H1 (cell line): ENCODE results near the gene CTAGE1. TPM values are rescaled to one million over a fixed set of nuclear protein-coding genes. Genes with fewer than 3 reads are reported as not detected.

Experiments
- CTCF ChIA-PET: fragments of 300-600 bp; sonication (Branson Sonifier 250); formaldehyde crosslinking; loops from one replicate; lab custom pipeline; 2021; ENCODE audit not compliant: partially characterized antibody; lab: Charles Lee
- POLR2A ChIA-PET: fragments of 300-600 bp; sonication (Branson Sonifier 250); formaldehyde crosslinking; loops from one replicate; lab custom pipeline; 2021; ENCODE audit warnings: inconsistent platforms; ENCODE audit not compliant: partially characterized antibody; lab: Charles Lee
- DNase-seq, 2 experiments: peaks; one replicate each; pipeline versions ENCODE4 v3.0.0 to v3.0.0-alpha.2; 2010 to 2022; ENCODE audit warnings: low spot score in 2 of 2, low read depth in 1 of 2, mixed read lengths in 1 of 2
- FAIRE-seq: peaks from 2 replicates; lab custom pipeline; 2011; peaks lifted over from hg19 to GRCh38; lab: Jason Lieb, UNC
- H2AFZ ChIP-seq: 2 replicates; pipeline ENCODE4 v1.8.1; 2012; ENCODE audit warnings: low read length, inconsistent platforms
- H2AK5ac ChIP-seq: 2 replicates; pipeline ENCODE4 v1.6.1; 2013; ENCODE audit warnings: low read depth, low read length
- H2BK120ac ChIP-seq: replicated peaks from 2 replicates; pipeline ENCODE3; 2013; ENCODE audit warnings: low read depth, low read length, inconsistent platforms
- H2BK12ac ChIP-seq: 2 replicates; pipeline ENCODE4 v1.6.1; 2013; ENCODE audit warnings: low read depth, low read length
- H2BK15ac ChIP-seq: 2 replicates; pipeline ENCODE4 v1.6.1; 2013; ENCODE audit warnings: low read length
- H2BK20ac ChIP-seq: 2 replicates; pipeline ENCODE4 v1.6.1; 2013; ENCODE audit warnings: low read length
- H2BK5ac ChIP-seq: 2 replicates; pipeline ENCODE4 v1.6.1; 2013; ENCODE audit warnings: low read depth, low read length
- H3K14ac ChIP-seq: 2 replicates; pipeline ENCODE4 v1.6.1; 2013; ENCODE audit warnings: inconsistent platforms; ENCODE audit not compliant: insufficient read length
- H3K18ac ChIP-seq: 2 replicates; pipeline ENCODE4 v1.6.1; 2013; ENCODE audit warnings: low read length; ENCODE audit errors: extremely low read depth
- H3K23ac ChIP-seq: 2 replicates; pipeline ENCODE4 v1.6.1; 2013; ENCODE audit warnings: inconsistent platforms; ENCODE audit not compliant: insufficient read length
- H3K23me2 ChIP-seq: 2 replicates; pipeline ENCODE4 v1.6.1; 2013; ENCODE audit warnings: low read depth, low read length
- H3K27ac ChIP-seq: 2 replicates; pipeline ENCODE4 v1.6.1; 2011; ENCODE audit warnings: low read depth, low read length, inconsistent platforms
- H3K27me3 ChIP-seq, 4 experiments: replicated peaks in 1 of 4; 1 replicate in 1 of 4; 2 replicates in 3 of 4; pipeline versions ENCODE4 v1.6.1 to v1.8.1; 2011 to 2013; ENCODE audit warnings: low read length in 3 of 4, mild to moderate bottlenecking in 3 of 4, inconsistent platforms in 2 of 4, mixed read lengths in 2 of 4, moderate library complexity in 1 of 4; ENCODE audit not compliant: control insufficient read depth in 3 of 4, insufficient read depth in 3 of 4; ENCODE audit errors: extremely low read depth in 1 of 4
- H3K36me3 ChIP-seq, 4 experiments: 2 replicates each; pipeline versions ENCODE4 v1.6.1 to v1.8.1; 2011 to 2013; ENCODE audit warnings: mild to moderate bottlenecking in 4 of 4, low read length in 3 of 4, moderate library complexity in 2 of 4, control low read depth in 1 of 4, inconsistent platforms in 1 of 4; ENCODE audit not compliant: insufficient read depth in 4 of 4, control insufficient read depth in 2 of 4
- H3K4ac ChIP-seq: replicated peaks from 2 replicates; pipeline ENCODE3; 2013; ENCODE audit warnings: low read length, low read depth, mixed read lengths, inconsistent platforms; ENCODE audit not compliant: insufficient read length
- H3K4me1 ChIP-seq, 4 experiments: replicated peaks in 1 of 4; 1 replicate in 1 of 4; 2 replicates in 3 of 4; pipeline versions ENCODE4 v1.6.1 to v1.8.1; 2011 to 2013; ENCODE audit warnings: low read length in 3 of 4, inconsistent platforms in 2 of 4, mixed read lengths in 1 of 4; ENCODE audit not compliant: insufficient read depth in 4 of 4, control insufficient read depth in 3 of 4
- H3K4me2 ChIP-seq, 2 experiments: 2 replicates each; pipeline versions ENCODE4 v1.6.1 to v1.8.1; 2011 to 2013; ENCODE audit warnings: low read depth in 2 of 2, low read length in 2 of 2, control low read depth in 1 of 2, inconsistent platforms in 1 of 2, mild to moderate bottlenecking in 1 of 2; ENCODE audit not compliant: insufficient read depth in 1 of 2
- H3K4me3 ChIP-seq, 4 experiments: fragments of 200-600, 300-600 bp in 1 of 4; sonication (generic), shearing (Covaris generic), sonication (Bioruptor Twin) in 1 of 4; 2 replicates each; pipeline versions ENCODE4 v1.5.1 to v1.8.1; 2011 to 2016; ENCODE audit warnings: low read length in 4 of 4, low read depth in 3 of 4, control low read depth in 2 of 4, inconsistent platforms in 2 of 4, mild to moderate bottlenecking in 2 of 4, mixed read lengths in 1 of 4, moderate library complexity in 1 of 4; ENCODE audit not compliant: insufficient read depth in 2 of 4; ENCODE audit errors: extremely low read depth in 1 of 4
- H3K56ac ChIP-seq: replicated peaks from 2 replicates; pipeline ENCODE3; 2013; ENCODE audit warnings: low read depth, mild to moderate bottlenecking, mixed read lengths, low read length, inconsistent platforms; ENCODE audit not compliant: insufficient read length
- H3K79me1 ChIP-seq: 2 replicates; pipeline ENCODE4 v1.6.1; 2013; ENCODE audit warnings: low read depth, low read length, control low read depth
- H3K79me2 ChIP-seq, 2 experiments: 2 replicates each; pipeline versions ENCODE4 v1.6.1 to v1.8.1; 2012 to 2013; ENCODE audit warnings: low read length in 2 of 2, mild to moderate bottlenecking in 2 of 2, inconsistent platforms in 1 of 2; ENCODE audit not compliant: insufficient read depth in 2 of 2, control insufficient read depth in 1 of 2
- H3K9ac ChIP-seq, 4 experiments: replicated peaks in 1 of 4; 1 replicate in 1 of 4; 2 replicates in 3 of 4; pipeline versions ENCODE4 v1.6.1 to v1.8.1; 2011 to 2013; ENCODE audit warnings: low read depth in 3 of 4, low read length in 3 of 4, control low read depth in 2 of 4, mild to moderate bottlenecking in 2 of 4, moderate library complexity in 2 of 4, inconsistent platforms in 1 of 4; ENCODE audit errors: extremely low read depth in 1 of 4
- H3K9me3 ChIP-seq, 2 experiments: 2 replicates each; pipeline versions ENCODE4 v1.6.1 to v1.8.1; 2012 to 2013; ENCODE audit warnings: mild to moderate bottlenecking in 2 of 2, moderate library complexity in 2 of 2, control low read depth in 1 of 2, inconsistent platforms in 1 of 2, low read depth in 1 of 2, low read length in 1 of 2, mixed read lengths in 1 of 2; ENCODE audit not compliant: insufficient read depth in 2 of 2
- H4K20me1 ChIP-seq, 2 experiments: replicated peaks in 1 of 2; 2 replicates each; pipeline versions ENCODE3 to v1.8.1; 2011 to 2013; ENCODE audit warnings: inconsistent platforms in 2 of 2, low read length in 2 of 2, mild to moderate bottlenecking in 1 of 2; ENCODE audit not compliant: insufficient read depth in 2 of 2, control insufficient read depth in 1 of 2
- H4K5ac ChIP-seq: 2 replicates; pipeline ENCODE4 v1.6.1; 2013; ENCODE audit warnings: low read length, low read depth, mixed read lengths, inconsistent platforms; ENCODE audit not compliant: insufficient read length
- H4K8ac ChIP-seq: 2 replicates; pipeline ENCODE4 v1.8.0; 2013; ENCODE audit warnings: mild to moderate bottlenecking, moderate library complexity, low read length, inconsistent platforms; ENCODE audit not compliant: insufficient read depth; ENCODE audit errors: extremely low read depth
- H4K91ac ChIP-seq: replicated peaks from 2 replicates; pipeline ENCODE3; 2013; ENCODE audit warnings: low read length, mixed read lengths, inconsistent platforms; ENCODE audit not compliant: insufficient read length
- HDAC2 ChIP-seq, 2 experiments: fragments of 300-600 bp in 1 of 2; sonication (generic) in 1 of 2; IDR thresholded peaks; 2 replicates each; pipeline ENCODE4 v1.6.1; 2011 to 2012; ENCODE audit warnings: low read depth in 2 of 2, low read length in 2 of 2, mild to moderate bottlenecking in 2 of 2, moderate library complexity in 2 of 2, borderline replicate concordance in 1 of 2, inconsistent platforms in 1 of 2
- RAD21 ChIP-seq, 2 experiments: IDR thresholded peaks in 1 of 2; conservative IDR thresholded peaks in 1 of 2; 2 replicates each; pipeline ENCODE4 v1.6.1; 2011; ENCODE audit warnings: low read depth in 2 of 2, low read length in 2 of 2, improper control_type of control experiment in 1 of 2, inconsistent platforms in 1 of 2, mild to moderate bottlenecking in 1 of 2, moderate library complexity in 1 of 2
- SAP30 ChIP-seq: fragments of 300-600 bp; sonication (generic); IDR thresholded peaks from 2 replicates; pipeline ENCODE4 v1.7.1; 2012; ENCODE audit warnings: low read length, moderate library complexity, mild to moderate bottlenecking, inconsistent platforms; ENCODE audit not compliant: insufficient read depth, insufficient replicate concordance
- SP2 ChIP-seq: IDR thresholded peaks from 2 replicates; pipeline ENCODE4 v1.6.1; 2012; ENCODE audit warnings: mild to moderate bottlenecking, low read length, inconsistent platforms
- TAF1 ChIP-seq: IDR thresholded peaks from 2 replicates; pipeline ENCODE4 v1.6.1; 2011; ENCODE audit warnings: mild to moderate bottlenecking, low read depth, low read length
- WGBS, 2 experiments: shearing (Covaris generic) in 1 of 2; methylation state at CpG; one replicate each; pipeline versions ENCODE4 v1.1.6 to v1.1.7; 2013 to 2015; ENCODE audit warnings: low lambda C conversion rate in 2 of 2, mixed read lengths in 2 of 2, inconsistent platforms in 1 of 2, low coverage in 1 of 2, missing lambda C conversion rate in 1 of 2; ENCODE audit not compliant: insufficient replicate concordance in 2 of 2, insufficient coverage in 1 of 2, insufficient read length in 1 of 2; ENCODE audit errors: extremely low coverage in 1 of 2, missing lambda C conversion rate in 1 of 2; 5-methylcytosine and 5-hydroxymethylcytosine counted together
- polyA plus RNA-seq, 7 experiments: library from polyadenylated mRNA; depleted of rRNA in 3 of 7; stranded (reverse) in 5 of 7; unstranded in 2 of 7; fragments of >200 nt in 5 of 7; fragments of 200-250 nt in 2 of 7; gene quantifications; 1 replicate in 5 of 7; 2 replicates in 1 of 7; 4 replicates in 1 of 7; pipeline versions ENCODE4 v1.2.1 to v1.2.3, GENCODE V29; 2011 to 2013; ENCODE audit warnings: missing spikeins in 2 of 7, mixed read lengths in 2 of 7
- total RNA-seq: library from RNA; stranded (reverse); fragmentation: NEBNext Ultra II Directional; extraction: Animal tissue kit (Norgen Biotek cat#: 25700); gene quantifications from 2 replicates; pipeline ENCODE4 v1.2.1, GENCODE V29; 2021

Gene CTAGE1
- total and polyA plus RNA-seq, 2 of the 8 experiments (the other 6 are each of a cell fraction or from before 2014, with no cell fraction given), result not detected

- Histone ChIP-seq H2BK120ac (no peak overlapping the region), H3K4me3 (no peak overlapping the region), H3K36me3 (no peaks in the 10 kb centered on the region)
- TF ChIP-seq HDAC2 (IDR thresholded peaks at IDR 0.05; ENCODE audit: borderline replicate concordance in 1 of 2, low read depth in 2 of 2, low read length in 2 of 2) (no peak), SP2 (no peak), SAP30 (no peak), RAD21 (IDR thresholded peaks at IDR 0.05 in 1 of 2, conservative IDR thresholded peaks at IDR 0.05 in 1 of 2; ENCODE audit: low read depth in 2 of 2, low read length in 2 of 2) (no peak), TAF1 (no peak)
- TF ChIP-seq, all 59 proteins: peak for 0
- peaks cover 0 to 1% (median 0%) of the 10 kb centered on the region in 4 experiments; a peak in 1 of 7 replicates for H3K27me3 ChIP-seq
- no peak for FAIRE-seq
- H3K23ac ChIP-seq, result no peak overlapping the region
- H2BK12ac ChIP-seq, result no peak overlapping the region
- no peak overlapping the region for H2AFZ ChIP-seq
- no peaks in the 10 kb centered on the region for H3K79me1 ChIP-seq
- POLR2A ChIA-PET, result no interaction called here
- 90% methylated on average over 4 of the region's 4 CpGs; no CpG with 5 or more reads in 1 of the 2 experiments for WGBS, 2 experiments
- H3K9ac ChIP-seq, result no peak overlapping the region
- H4K91ac ChIP-seq, result no peak overlapping the region
- no peaks in the 10 kb centered on the region for H3K4me1 ChIP-seq
- H2BK20ac ChIP-seq, result no peak overlapping the region
- H3K4me2 ChIP-seq, result no peak overlapping the region
- no peaks in the 10 kb centered on the region for H3K23me2 ChIP-seq
- H3K4ac ChIP-seq, result no peak overlapping the region
- no peak overlapping the region for H4K5ac ChIP-seq
- no peaks in the 10 kb centered on the region for H3K9me3 ChIP-seq
- H3K18ac ChIP-seq, result no peak overlapping the region
- no peak for DNase-seq
- no peak overlapping the region for H2BK5ac ChIP-seq
- no peak overlapping the region for H3K14ac ChIP-seq
- H3K56ac ChIP-seq, result no peak overlapping the region
- H2BK15ac ChIP-seq, result no peak overlapping the region
- CTCF ChIA-PET, result interaction anchor here (0.5 to 2.9 kb wide), 2 partner anchors 13 to 704 kb away, joined by 3 to 10 read pairs; no protein-coding TSS in a partner anchor
- no peak overlapping the region for H4K8ac ChIP-seq
- H4K20me1 ChIP-seq, result no peaks in the 10 kb centered on the region
- no peak overlapping the region for H3K27ac ChIP-seq
- no peak overlapping the region for H2AK5ac ChIP-seq
- H3K79me2 ChIP-seq, result no peaks in the 10 kb centered on the region
These were observed 18.4 kb upstream of the CTAGE1 start for GRCh38 chr18:22436136-22436535.
